Frontal cortex (tissue), 4 donors: ENCODE data around the gene RCAN1. TPM values are rescaled to one million over a fixed set of nuclear protein-coding genes. Genes with fewer than 3 reads are reported as not detected.

Source experiments
- DNase-seq, 2 donors: peaks; one replicate each; pipeline ENCODE4 v3.0.0; 2012; ENCODE audit warnings: low spot score in 2 of 2
- FAIRE-seq: peaks from 2 replicates; lab custom pipeline; 2012; peaks lifted over from hg19 to GRCh38; lab: Jason Lieb, UNC
- total RNA-seq: library from RNA; depleted of rRNA; stranded (reverse); fragments of >200 nt; gene quantifications from one replicate; pipeline ENCODE4 v1.2.3, GENCODE V29; 2014
- donor health status: control.
- donor health status: control.
- donor health status: control.

The RCAN1 gene
- total RNA-seq, 1 donor from 2014 or later: 88.0 TPM

DNA sequence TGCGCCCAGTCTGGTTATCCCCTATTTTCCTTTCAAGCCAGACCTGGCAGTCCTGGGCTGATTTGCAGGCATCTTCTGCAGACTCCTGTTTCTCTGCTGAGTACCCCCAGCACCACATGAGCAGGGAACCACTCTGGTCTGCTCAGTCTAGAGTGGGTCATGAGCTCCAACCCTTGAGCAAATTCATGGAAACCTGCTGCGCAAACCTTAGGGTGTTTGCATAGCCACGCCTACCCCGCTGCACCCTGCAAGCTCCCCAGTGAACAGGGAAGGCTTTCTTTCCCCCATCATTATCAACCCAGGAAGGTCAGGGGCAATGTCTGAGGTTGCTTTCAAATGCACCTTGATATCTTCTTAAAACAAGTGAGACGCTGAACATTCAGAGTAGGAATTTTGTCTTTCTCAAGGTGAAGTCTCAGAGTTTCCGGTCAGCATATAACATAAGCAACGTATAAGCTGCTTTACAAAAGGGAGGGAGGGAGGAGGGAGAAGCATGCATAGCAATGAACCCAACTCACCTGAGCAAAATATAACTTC lies 91.8 kb downstream of the RCAN1 start:
- FAIRE-seq (no peak), DNase-seq (no peak)

GRCh38 chr21:34522284-34522683 lies 92.6 kb downstream of the RCAN1 start:
- FAIRE-seq (no peak), DNase-seq (no peak)

GRCh38 chr21:34521561-34521960 lies 93.4 kb downstream of the RCAN1 start:
- no peak for DNase-seq
- FAIRE-seq: no peak

GRCh38 chr21:34520764-34521508 lies 94.0 kb downstream of the RCAN1 start:
- DNase-seq (no peak), FAIRE-seq (no peak)

DNA sequence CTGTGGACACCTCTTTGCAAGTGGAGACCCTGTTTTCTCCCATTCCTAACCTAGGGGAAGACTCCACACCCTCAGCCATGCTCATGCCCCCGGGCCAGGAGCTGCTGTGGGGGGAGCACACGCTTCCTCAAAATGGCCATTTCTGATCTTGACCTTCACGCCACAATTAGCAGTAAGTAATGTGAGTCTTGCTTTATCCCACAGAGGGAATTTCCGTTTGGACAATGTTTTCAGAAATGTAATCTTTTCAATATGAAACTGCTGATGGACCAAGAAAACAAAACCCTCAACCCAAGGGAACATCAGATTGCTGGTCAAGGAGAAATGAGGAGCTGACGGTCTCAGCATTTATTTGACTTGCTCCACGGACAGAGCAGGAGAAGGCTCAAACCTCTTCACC lies 94.6 kb downstream of the RCAN1 start:
- DNase-seq: no peak
- FAIRE-seq: no peak

- FAIRE-seq (no peak), DNase-seq (no peak)
Measured at GRCh38 chr21:34519694-34520093, 95.2 kb downstream of the RCAN1 start.

- DNase-seq (no peak), FAIRE-seq (no peak)
Measured at GRCh38 chr21:34519016-34519415, 95.9 kb downstream of the RCAN1 start.

DNA sequence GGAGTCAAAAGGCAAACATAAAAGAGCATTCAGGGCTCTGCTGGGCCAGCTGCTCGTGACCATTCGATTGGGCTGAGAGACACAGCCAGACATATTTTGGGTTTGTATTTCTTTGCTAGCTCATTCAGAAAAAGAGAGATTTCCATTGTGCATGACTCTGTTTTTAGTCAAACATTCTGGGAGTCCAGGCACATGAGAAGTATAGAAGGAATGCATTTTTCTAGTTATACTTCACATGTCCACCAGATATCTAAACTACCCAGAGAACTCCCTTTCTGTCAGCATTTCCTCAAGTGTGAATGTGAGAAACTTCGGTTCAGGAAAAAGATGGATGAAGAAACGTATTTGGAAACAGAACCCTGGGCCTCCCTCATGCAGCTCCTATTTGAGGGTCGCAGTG lies 96.6 kb downstream of the RCAN1 start:
- DNase-seq: no peak
- FAIRE-seq: no peak

DNA sequence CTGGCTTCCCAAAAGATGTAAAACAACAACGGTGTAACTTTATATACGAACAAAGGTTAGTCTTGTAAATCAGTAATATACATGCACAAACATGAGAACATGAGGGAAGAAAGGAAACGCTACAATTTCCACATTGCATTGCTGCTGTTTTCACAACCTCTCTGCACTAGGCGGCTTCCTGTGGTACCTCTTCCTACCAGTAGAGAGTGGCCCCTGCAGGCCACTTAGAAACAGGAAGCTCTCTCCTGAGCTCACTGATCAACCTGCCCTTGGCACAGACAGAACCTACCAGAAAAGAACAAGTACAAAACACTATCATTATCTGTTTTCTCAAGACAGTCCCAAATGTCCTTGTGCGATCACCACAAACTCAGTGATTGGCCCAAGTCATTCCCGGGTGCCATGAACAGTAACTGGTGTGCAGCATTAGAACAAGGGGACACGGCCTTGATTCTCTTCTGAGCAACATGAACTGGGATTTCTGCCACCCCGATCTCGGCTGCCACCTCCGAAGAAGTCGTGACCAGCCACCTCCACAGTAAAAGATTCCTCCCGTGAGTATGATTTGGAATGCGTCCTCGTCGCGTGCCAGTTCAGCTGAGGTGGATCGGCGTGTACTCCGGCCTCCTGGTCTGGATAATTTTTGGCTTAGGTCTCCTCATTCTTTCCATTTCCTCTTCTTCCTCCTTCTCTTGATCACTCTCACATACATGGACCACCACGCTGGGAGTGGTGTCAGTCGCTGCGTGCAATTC lies 97.2 kb downstream of the RCAN1 start:
- DNase-seq: no peak

GRCh38 chr21:34517039-34517438 lies 97.9 kb downstream of the RCAN1 start:
- DNase-seq (no peak), FAIRE-seq (no peak)

More for the DNA sequence above, 97.2 kb downstream of the RCAN1 start:
- FAIRE-seq: no peak

DNA sequence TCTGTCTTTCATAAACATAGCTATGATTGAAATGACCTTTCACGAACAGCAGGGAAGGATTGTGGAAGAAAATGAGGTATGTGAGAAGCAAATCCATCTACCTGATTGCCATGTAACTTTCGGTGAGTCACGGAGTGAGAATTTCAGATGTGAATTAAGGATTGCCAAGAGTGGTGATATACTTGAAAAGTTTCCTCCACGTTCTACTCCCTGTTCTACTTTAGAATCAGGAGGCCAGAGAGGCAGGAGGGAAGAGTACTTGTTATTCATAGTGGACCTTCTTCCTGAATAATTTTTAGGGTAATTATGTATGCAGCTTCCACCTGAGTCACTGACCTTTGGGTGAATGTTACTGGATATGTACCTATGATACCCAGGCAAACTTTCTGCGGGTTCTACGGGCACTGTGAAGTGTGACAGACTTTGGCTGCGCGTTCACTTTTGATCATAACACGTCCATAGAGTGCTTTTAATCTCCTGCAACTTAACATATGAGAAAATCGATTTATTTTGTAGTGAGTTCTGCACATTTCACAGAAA lies 100.3 kb downstream of the RCAN1 start:
- DNase-seq: no peak

DNA sequence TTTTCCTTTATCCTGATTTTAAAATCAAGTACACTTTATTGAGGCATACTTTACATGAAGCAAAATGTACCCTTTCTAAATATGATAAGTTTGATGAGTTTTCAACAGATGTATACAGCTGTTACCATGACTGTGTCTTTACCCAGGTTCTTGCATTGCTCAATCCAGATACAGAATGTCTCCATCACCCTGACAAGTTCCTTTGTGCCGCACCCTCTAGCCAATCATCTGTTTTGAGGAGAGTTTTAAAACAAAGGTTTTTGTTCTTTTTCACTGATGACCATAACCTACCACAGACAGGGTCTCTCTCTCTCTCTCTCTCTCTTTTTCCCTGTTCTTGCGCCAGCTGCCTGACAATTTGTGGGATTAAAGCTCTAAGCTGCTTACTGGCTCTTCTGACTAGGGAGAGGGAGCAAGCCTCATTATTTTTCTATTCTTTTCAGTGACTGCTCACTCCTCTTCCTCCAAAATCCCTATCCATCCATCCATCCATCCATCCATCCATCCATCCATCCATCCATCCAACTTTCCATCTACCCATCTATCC lies 101.7 kb downstream of the RCAN1 start:
- DNase-seq (no peak), FAIRE-seq (no peak)

More for the DNA sequence above, 100.3 kb downstream of the RCAN1 start:
- FAIRE-seq: no peak

DNA sequence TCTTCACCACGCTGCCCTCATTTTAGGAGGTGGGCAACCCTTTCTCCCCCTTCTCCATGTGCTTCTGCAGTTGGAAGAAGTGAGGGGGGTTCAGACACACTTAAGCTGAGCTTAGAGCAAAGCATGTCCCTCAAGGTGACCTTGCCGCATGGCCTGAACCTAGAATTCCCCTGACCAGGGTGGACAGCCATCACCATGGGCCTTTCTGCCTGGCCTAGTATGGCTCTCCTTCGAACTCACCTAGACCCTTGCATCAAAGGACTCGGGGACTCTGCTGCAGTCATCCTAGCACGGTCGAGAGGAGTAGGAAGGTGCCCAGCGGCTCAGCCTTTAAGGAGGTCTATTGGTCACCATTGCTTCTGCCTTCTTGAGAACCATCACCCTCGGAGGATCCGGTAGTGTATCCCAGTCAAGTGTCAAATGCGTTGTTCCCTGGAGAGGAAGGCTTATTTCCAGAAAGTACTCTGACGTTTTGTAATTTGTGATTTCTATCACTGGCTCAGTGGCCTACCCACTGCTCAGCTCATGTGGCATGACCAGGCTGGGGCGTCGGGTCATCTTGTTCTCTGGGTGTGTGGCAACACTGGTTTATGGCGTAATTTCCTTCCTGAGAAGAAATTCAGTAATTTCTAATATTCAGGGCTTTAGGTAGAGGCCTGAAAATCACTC lies 103.0 kb downstream of the RCAN1 start, which contains the start of gene KCNE1:
Gene KCNE1 (minus strand): TSS at position 424 of the 669 bp plus-strand sequence. CDS start 62,576 bp downstream, outside the sequence.
- DNase-seq: no peak
- FAIRE-seq: no peak

GRCh38 chr21:34511181-34511580 lies 103.7 kb downstream of the RCAN1 start:
- FAIRE-seq: no peak
- DNase-seq: no peak

DNA sequence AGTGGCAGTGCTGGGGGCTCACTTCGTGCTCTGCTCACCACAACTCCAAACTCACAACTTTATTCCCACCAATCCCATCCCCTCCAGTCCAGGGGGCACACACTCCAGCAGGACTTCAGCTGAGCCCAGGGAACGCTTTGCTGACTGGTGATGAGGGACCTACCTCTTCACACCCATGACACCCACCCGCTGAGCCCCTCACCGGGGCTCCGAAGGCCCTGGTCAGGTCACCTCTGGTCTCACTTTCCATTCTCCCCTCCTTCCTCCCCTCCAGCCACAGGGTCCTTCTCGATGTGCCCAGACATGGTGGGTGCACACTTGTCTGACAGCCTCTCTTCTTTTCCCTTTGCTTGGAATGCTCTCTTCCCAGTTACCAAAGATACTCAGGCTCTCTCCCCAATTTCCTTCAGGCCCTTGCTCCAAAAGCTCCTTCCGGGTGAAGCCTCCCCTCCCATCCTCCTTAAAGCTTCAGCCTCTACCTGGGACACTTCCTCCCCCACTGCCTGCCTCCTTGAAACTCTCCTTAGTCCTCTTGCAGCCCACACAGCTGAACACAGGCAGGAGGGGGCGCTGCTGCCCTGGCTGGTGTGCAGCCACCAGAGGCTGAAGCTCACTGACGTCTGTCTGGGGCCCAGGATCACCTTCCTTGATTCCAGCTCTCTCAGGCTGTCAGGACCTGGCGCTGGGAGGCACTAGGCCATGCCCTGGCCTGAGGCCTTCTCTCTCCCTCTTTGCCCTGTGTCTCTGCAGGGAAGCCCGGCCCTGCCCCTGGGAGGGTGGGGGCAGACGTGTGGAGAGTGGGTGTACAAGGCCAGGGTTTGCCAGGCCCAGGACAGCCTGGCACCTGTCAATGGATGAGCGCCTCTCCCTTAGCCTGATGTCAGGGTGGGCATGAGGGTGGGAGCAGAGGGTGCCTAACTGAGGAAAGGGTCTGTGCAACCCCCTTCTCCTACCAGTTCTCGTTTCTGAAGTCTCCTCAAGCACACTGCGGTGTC lies 104.5 kb downstream of the RCAN1 start:
- FAIRE-seq (no peak), DNase-seq (peak; percentile 20 to 54)

GRCh38 chr21:34509151-34509550 lies 105.8 kb downstream of the RCAN1 start:
- FAIRE-seq (no peak), DNase-seq (no peak)

GRCh38 chr21:34504595-34504994 lies 110.3 kb downstream of the RCAN1 start:
- FAIRE-seq (no peak), DNase-seq (no peak)

GRCh38 chr21:34502480-34503106 lies 112.3 kb downstream of the RCAN1 start:
- DNase-seq: no peak
- FAIRE-seq: no peak
